ENCODE results near the gene PCGF5.

DNA sequence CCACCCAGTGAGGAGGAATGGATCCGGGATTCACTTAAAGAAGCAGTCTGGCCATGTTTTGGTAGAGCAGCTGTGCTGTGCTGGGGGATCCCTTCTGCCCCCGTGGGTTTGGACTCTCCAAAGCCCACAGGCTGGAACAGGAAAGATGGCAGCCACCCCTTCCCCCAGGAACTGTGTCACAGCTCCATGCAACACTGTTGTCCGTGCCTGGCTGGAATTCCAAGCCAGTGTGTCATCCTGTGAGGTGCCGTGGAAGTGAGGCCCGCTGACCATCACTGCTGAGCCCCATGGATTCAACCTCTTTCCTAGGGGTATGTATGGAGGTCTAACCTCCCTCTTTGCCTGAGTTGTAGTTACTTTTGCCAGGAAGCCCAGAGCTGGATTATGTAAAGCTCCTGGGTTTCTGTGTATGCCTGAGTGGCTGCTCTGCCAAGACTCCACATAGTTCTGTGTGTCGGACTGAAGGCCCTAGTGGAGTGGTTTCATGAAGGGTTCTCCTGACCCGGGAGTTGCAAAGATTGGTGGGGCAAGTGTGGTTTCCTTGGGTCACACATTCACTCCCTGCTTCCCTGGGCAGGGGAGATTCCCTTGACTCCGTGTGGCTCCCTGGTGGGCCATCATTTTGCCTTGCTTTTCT is 35.1 kb upstream of the PCGF5 start:
- no peak for TF ChIP-seq CTCF (IDR thresholded peaks at IDR 0.05)
- no peak for TF ChIP-seq POLR2A (IDR thresholded peaks at IDR 0.05)

Data from heart left ventricle (tissue), 13 donors.